ENCODE measurements around the gene DDAH1. TPM values are rescaled to one million over a fixed set of nuclear protein-coding genes. Genes with fewer than 3 reads are reported as not detected.
A peak's percentile ranks its signal among the peaks of the same experiment; 100 is the strongest.

Gene DDAH1
- total RNA-seq, 1 donor: 88.9 TPM

- no peak for TF ChIP-seq CTCF (IDR thresholded peaks at IDR 0.05; ENCODE audit: insufficient read depth, low read length)
- peak; percentile 99 for DNase-seq (ENCODE audit: low read depth)
- no peak overlapping the region for H3K4me3 ChIP-seq (ENCODE audit: low read depth, low read length)
Measured at GRCh38 chr1:85330711-85331290, 134.2 kb downstream of the DDAH1 start.

GRCh38 chr1:85330214-85330631, 134.7 kb downstream of the DDAH1 start:
- DNase-seq (ENCODE audit: low read depth): peak; percentile 99
- H3K4me3 ChIP-seq (ENCODE audit: low read depth, low read length): no peak overlapping the region
- no peak for TF ChIP-seq CTCF (IDR thresholded peaks at IDR 0.05; ENCODE audit: insufficient read depth, low read length)

GRCh38 chr1:85328713-85329397, 136.1 kb downstream of the DDAH1 start:
- DNase-seq (ENCODE audit: low read depth): peak; percentile 99
- no peak overlapping the region for H3K4me3 ChIP-seq (ENCODE audit: low read depth, low read length)
- no peak for TF ChIP-seq CTCF (IDR thresholded peaks at IDR 0.05; ENCODE audit: insufficient read depth, low read length)

GRCh38 chr1:85327759-85328158, 137.2 kb downstream of the DDAH1 start:
- no peak for DNase-seq (ENCODE audit: low read depth)
- no peak for TF ChIP-seq CTCF (IDR thresholded peaks at IDR 0.05; ENCODE audit: insufficient read depth, low read length)
- H3K4me3 ChIP-seq (ENCODE audit: low read depth, low read length): no peak overlapping the region

- no peak for DNase-seq (ENCODE audit: low read depth)
- no peak overlapping the region for H3K4me3 ChIP-seq (ENCODE audit: low read depth, low read length)
- no peak for TF ChIP-seq CTCF (IDR thresholded peaks at IDR 0.05; ENCODE audit: insufficient read depth, low read length)
Measured at GRCh38 chr1:85326851-85327250, 138.1 kb downstream of the DDAH1 start.

GRCh38 chr1:85326336-85326735, 138.6 kb downstream of the DDAH1 start:
- no peak overlapping the region for H3K4me3 ChIP-seq (ENCODE audit: low read depth, low read length)
- TF ChIP-seq CTCF (IDR thresholded peaks at IDR 0.05; ENCODE audit: insufficient read depth, low read length): no peak
- DNase-seq (ENCODE audit: low read depth): no peak
